ENCODE data around the gene RAD21L1.

Gene RAD21L1

GRCh38 chr20:1269235-1269634 is 43.4 kb downstream of the RAD21L1 start:
- no peak for DNase-seq

- DNase-seq = no peak
Observed at GRCh38 chr20:1269850-1270249, 44.0 kb downstream of the RAD21L1 start.

- DNase-seq = peak in 13 of 51 donors; percentile 31 to 74 (median 49)
Observed at GRCh38 chr20:1272368-1273100, 46.7 kb downstream of the RAD21L1 start.

- no peak for DNase-seq
Observed at GRCh38 chr20:1273366-1273765, 47.5 kb downstream of the RAD21L1 start.

- DNase-seq = peak in 5 of 51 donors; percentile 32 to 45 (median 43)
Observed at GRCh38 chr20:1274485-1275311, 48.9 kb downstream of the RAD21L1 start.

- DNase-seq = no peak
Observed at GRCh38 chr20:1275919-1276318, 50.1 kb downstream of the RAD21L1 start.

GRCh38 chr20:1277529-1278322 is 51.9 kb downstream of the RAD21L1 start:
- no peak for DNase-seq

- no peak for DNase-seq
Observed at GRCh38 chr20:1278993-1279392, 53.1 kb downstream of the RAD21L1 start.

- no peak for DNase-seq
Observed at GRCh38 chr20:1280195-1281102, 54.6 kb downstream of the RAD21L1 start.

GRCh38 chr20:1281279-1282057 is 55.6 kb downstream of the RAD21L1 start:
- DNase-seq = no peak

- no peak for DNase-seq
Observed at GRCh38 chr20:1282966-1283365, 57.1 kb downstream of the RAD21L1 start.

GRCh38 chr20:1283522-1284510 is 58.0 kb downstream of the RAD21L1 start:
- DNase-seq = no peak

GRCh38 chr20:1286267-1287024 is 60.6 kb downstream of the RAD21L1 start:
- DNase-seq = no peak

- DNase-seq = no peak
Observed at GRCh38 chr20:1287306-1287705, 61.5 kb downstream of the RAD21L1 start.

GRCh38 chr20:1287787-1288569 is 62.1 kb downstream of the RAD21L1 start:
- peak in 2 of 51 donors; percentile 10 to 22 for DNase-seq

GRCh38 chr20:1291191-1291741 is 65.4 kb downstream of the RAD21L1 start:
- DNase-seq = peak in 4 of 51 donors; percentile 22 to 63 (median 38)

GRCh38 chr20:1292620-1293019 is 66.8 kb downstream of the RAD21L1 start:
- no peak for DNase-seq

All from hypothalamus (tissue), 51 donors.